Panc1 (cell line): Measurements from ENCODE around the gene COL1A2. TPM values are rescaled to one million over a fixed set of nuclear protein-coding genes. Genes with fewer than 3 reads are reported as not detected.

Experiments
- ATAC-seq: fragments of 200-7000 bp; cut with Tn5 transposase; 2 replicates; pipeline ENCODE4 v1.9.1; 2020; ENCODE audit warnings: mild to moderate bottlenecking, moderate library complexity
- BruUV-seq: library from RNA; stranded (reverse); fragments of 400-500 nt; replicated peaks from 2 replicates; lab custom pipeline; 2021; lab: Mats Ljungman, UMichigan
- CTCF ChIA-PET: fragments of 300-600 bp; sonication (Branson Sonifier 250); formaldehyde crosslinking; loops from one replicate; lab custom pipeline; 2022; ENCODE audit warnings: antibody characterized with exemption; lab: Charles Lee
- POLR2A ChIA-PET: fragments of 300-600 bp; sonication (Branson Sonifier 250); formaldehyde crosslinking; loops from one replicate; lab custom pipeline; 2022; ENCODE audit warnings: antibody characterized with exemption; lab: Charles Lee
- DNase-seq: peaks from one replicate; pipeline ENCODE4 v3.0.0-alpha.2; 2010; ENCODE audit warnings: low read depth, low spot score
- H3K27ac ChIP-seq: 2 replicates; pipeline ENCODE4 v1.5.1; 2011; ENCODE audit warnings: mild to moderate bottlenecking, low read length, inconsistent platforms
- H3K27me3 ChIP-seq: fragments of 200-500 bp; sonication (Bioruptor generic); 2 replicates; pipeline ENCODE4 v1.6.0; 2014; ENCODE audit warnings: low read length, inconsistent platforms; ENCODE audit not compliant: control insufficient read depth, insufficient read depth
- H3K36me3 ChIP-seq: fragments of 200-500 bp; sonication (Bioruptor generic); 2 replicates; pipeline ENCODE4 v1.5.1; 2014; ENCODE audit warnings: inconsistent platforms, mild to moderate bottlenecking, low read length, moderate library complexity; ENCODE audit not compliant: control insufficient read depth, insufficient read depth
- H3K4me1 ChIP-seq: 2 replicates; pipeline ENCODE4 v1.5.1; 2011; ENCODE audit warnings: inconsistent platforms, mild to moderate bottlenecking, low read length, moderate library complexity; ENCODE audit not compliant: control insufficient read depth, insufficient read depth
- H3K4me3 ChIP-seq, 2 experiments: 2 replicates each; pipeline ENCODE4 v1.5.1; 2011 to 2012; ENCODE audit warnings: low read depth in 2 of 2, low read length in 2 of 2, mild to moderate bottlenecking in 2 of 2, inconsistent platforms in 1 of 2, moderate library complexity in 1 of 2
- H3K9me3 ChIP-seq: fragments of 200-500 bp; sonication (Bioruptor generic); 2 replicates; pipeline ENCODE4 v1.5.1; 2014; ENCODE audit warnings: low read depth, mild to moderate bottlenecking, inconsistent platforms, low read length, moderate library complexity; ENCODE audit not compliant: control insufficient read depth, insufficient read depth
- CTCF ChIP-seq: fragments of 450-650 bp; IDR thresholded peaks from 2 replicates; pipeline ENCODE4 v1.5.1; 2017; ENCODE audit warnings: mild to moderate bottlenecking
- POLR2AphosphoS5 ChIP-seq: IDR thresholded peaks from 2 replicates; pipeline ENCODE4 v1.6.1; 2012; ENCODE audit warnings: mild to moderate bottlenecking, low read depth, low read length, moderate library complexity
- REST ChIP-seq, 2 experiments: IDR thresholded peaks; 2 replicates each; pipeline ENCODE4 v1.6.1; 2011 to 2012; ENCODE audit warnings: low read depth in 2 of 2, control low read depth in 1 of 2, low read length in 1 of 2, mild to moderate bottlenecking in 1 of 2, moderate library complexity in 1 of 2; ENCODE audit not compliant: insufficient read depth in 1 of 2
- SIN3A ChIP-seq: IDR thresholded peaks from 2 replicates; pipeline ENCODE4 v1.6.1; 2012; ENCODE audit warnings: low read depth, mild to moderate bottlenecking, low read length, moderate library complexity, borderline replicate concordance; ENCODE audit not compliant: insufficient read depth
- TCF7L2 ChIP-seq: IDR thresholded peaks from 2 replicates; pipeline ENCODE4 v1.6.1; 2011; ENCODE audit warnings: mild to moderate bottlenecking, low read depth, low read length, inconsistent platforms
- in situ Hi-C: cut with HindIII; loops from 2 replicates; pipeline ENCODE4 v1.10.0; 2016; ENCODE audit warnings: low sequenced_read_pairs, low pct_unique_long_range_greater_than_20kb
- intact Hi-C: fragments of 100-400 bp; cut with micrococcal nuclease; formaldehyde crosslinking; loops from one replicate; pipeline ENCODE4 v1.10.0; 2022; ENCODE audit not compliant: unreplicated experiment
- total RNA-seq: library from RNA; stranded (reverse); gene quantifications from one replicate; pipeline ENCODE4 v1.2.1, GENCODE V29; 2021; ENCODE audit not compliant: unreplicated experiment

The COL1A2 gene
- total RNA-seq, 1 experiment from 2014 or later, result 1.3 TPM

- no peak for TF ChIP-seq SIN3A
- TF ChIP-seq POLR2AphosphoS5, result no peak
- no peak for TF ChIP-seq CTCF
- no peak for TF ChIP-seq TCF7L2
- TF ChIP-seq REST (IDR thresholded peaks at IDR 0.05; ENCODE audit: insufficient read depth in 1 of 2, low read depth in 2 of 2, low read length in 1 of 2), result no peak
- H3K9me3 ChIP-seq, result no peaks in the 10 kb centered on the region
- no peak overlapping the region for H3K27ac ChIP-seq
- no peak overlapping the region for H3K4me3 ChIP-seq
- H3K27me3 ChIP-seq, result no peaks in the 10 kb centered on the region
- POLR2A ChIA-PET, result no interaction called here
- DNase-seq (no peak), ATAC-seq (no peak)
- no TSS peak for BruUV-seq
- CTCF ChIA-PET, result no interaction called here
- no peaks in the 10 kb centered on the region for H3K36me3 ChIP-seq
- H3K4me1 ChIP-seq, result no peaks in the 10 kb centered on the region
- intact Hi-C loops (no loop called here), in situ Hi-C loops (no loop called here)
Observed at GRCh38 chr7:94362276-94362675, 32.4 kb upstream of the COL1A2 start.

GRCh38 chr7:94364816-94365215, 29.9 kb upstream of the COL1A2 start:
- H3K4me1 ChIP-seq, result no peaks in the 10 kb centered on the region
- ChIA-PET POLR2A (no interaction called here), CTCF (no interaction called here)
- BruUV-seq, result no TSS peak
- in situ Hi-C loops (no loop called here), intact Hi-C loops (no loop called here)
- TF ChIP-seq SIN3A, result no peak
- no peak for TF ChIP-seq REST (IDR thresholded peaks at IDR 0.05; ENCODE audit: insufficient read depth in 1 of 2, low read depth in 2 of 2, low read length in 1 of 2)
- TF ChIP-seq CTCF, result no peak
- no peak for TF ChIP-seq TCF7L2
- TF ChIP-seq POLR2AphosphoS5, result no peak
- no peaks in the 10 kb centered on the region for H3K9me3 ChIP-seq
- H3K27me3 ChIP-seq, result no peaks in the 10 kb centered on the region
- ATAC-seq (no peak), DNase-seq (no peak)
- no peaks in the 10 kb centered on the region for H3K36me3 ChIP-seq
- no peak overlapping the region for H3K4me3 ChIP-seq
- no peak overlapping the region for H3K27ac ChIP-seq
